GM18861 (cell line): ENCODE data around the gene ATXN7L2.

ENCODE experiments used
- ATAC-seq: cut with Tn5 transposase; IDR thresholded peaks from one replicate; pipeline ENCODE4 v1.9.1; 2021; ENCODE audit not compliant: unreplicated experiment

Gene ATXN7L2

DNA sequence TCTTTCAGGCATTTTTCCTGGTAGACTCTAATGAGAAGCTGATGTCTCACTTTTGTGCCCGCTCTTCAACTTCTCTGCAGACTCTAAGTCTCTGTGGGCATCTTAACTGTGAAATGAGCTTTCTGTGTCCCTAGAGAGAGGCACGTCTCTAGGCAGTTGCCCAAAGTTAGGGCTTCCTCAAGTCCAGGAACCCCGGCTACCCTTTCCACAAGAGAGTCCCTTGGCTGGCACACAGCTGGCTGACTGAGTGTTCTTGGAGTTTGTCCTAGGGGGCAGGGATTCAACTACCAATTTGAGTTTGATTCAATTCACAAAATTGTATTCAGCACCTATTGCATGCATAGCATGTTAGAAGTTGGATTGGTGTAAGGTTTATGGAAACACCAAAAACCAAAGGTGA lies 57.4 kb downstream of the ATXN7L2 start:
- ATAC-seq, result no peak
